GM23338 (cell line): Measurements from ENCODE around the gene CRISP1.

ENCODE experiments used
- EZH2phosphoT487 ChIP-seq: fragments of 200-600 bp; sonication (generic); IDR thresholded peaks from one replicate; pipeline ENCODE4 v1.8.1; 2018; ENCODE audit warnings: antibody characterized with exemption; ENCODE audit not compliant: unreplicated experiment
- POLR2AphosphoS5 ChIP-seq: IDR thresholded peaks from 2 replicates; pipeline ENCODE4 v1.6.1; 2016; ENCODE audit warnings: antibody characterized with exemption, low read depth
- TF ChIP-seq, protein P1 (sequence below), 2 experiments: fragments of 200-600 bp in 1 of 2; sonication (generic) in 1 of 2; conservative IDR thresholded peaks; 2 replicates each; pipeline versions ENCODE4 v1.5.1 to v1.6.1; 2016 to 2017; ENCODE audit warnings: antibody characterized with exemption in 2 of 2, low read depth in 2 of 2, mild to moderate bottlenecking in 2 of 2, moderate library complexity in 1 of 2

DNA sequence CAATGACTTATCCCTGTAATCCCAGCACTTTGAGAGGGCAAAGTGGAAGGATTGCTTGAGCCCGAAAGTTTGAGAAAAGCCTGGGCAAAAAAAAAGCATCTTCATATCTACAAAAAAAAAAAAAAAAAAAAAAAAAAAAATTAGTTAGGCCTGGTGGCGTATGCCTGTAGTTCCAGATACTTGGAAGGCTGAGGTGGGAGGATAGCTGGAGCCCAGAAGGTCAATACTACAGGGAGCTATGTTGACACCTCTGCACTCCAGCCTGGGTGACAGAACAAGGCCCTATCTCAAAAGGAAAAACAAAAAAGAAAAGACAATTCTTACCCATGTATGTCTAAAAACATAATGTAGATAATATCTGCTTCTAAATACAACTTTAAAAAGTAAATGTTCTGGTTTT lies 27.2 kb downstream of the CRISP1 start:
- TF ChIP-seq EZH2phosphoT487 = no peak
- no peak for TF ChIP-seq POLR2AphosphoS5
- TF ChIP-seq, protein P1, sequence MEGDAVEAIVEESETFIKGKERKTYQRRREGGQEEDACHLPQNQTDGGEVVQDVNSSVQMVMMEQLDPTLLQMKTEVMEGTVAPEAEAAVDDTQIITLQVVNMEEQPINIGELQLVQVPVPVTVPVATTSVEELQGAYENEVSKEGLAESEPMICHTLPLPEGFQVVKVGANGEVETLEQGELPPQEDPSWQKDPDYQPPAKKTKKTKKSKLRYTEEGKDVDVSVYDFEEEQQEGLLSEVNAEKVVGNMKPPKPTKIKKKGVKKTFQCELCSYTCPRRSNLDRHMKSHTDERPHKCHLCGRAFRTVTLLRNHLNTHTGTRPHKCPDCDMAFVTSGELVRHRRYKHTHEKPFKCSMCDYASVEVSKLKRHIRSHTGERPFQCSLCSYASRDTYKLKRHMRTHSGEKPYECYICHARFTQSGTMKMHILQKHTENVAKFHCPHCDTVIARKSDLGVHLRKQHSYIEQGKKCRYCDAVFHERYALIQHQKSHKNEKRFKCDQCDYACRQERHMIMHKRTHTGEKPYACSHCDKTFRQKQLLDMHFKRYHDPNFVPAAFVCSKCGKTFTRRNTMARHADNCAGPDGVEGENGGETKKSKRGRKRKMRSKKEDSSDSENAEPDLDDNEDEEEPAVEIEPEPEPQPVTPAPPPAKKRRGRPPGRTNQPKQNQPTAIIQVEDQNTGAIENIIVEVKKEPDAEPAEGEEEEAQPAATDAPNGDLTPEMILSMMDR (conservative IDR thresholded peaks at IDR 0.05; ENCODE audit: low read depth in 2 of 2) = no peak
